HG03066 (cell line): ENCODE results near the gene AUTS2.
"Not testable (repeated sequence)": the region's sequence is repeated elsewhere in the genome, so short reads cannot be mapped to it uniquely, and the experiment has no call there.

Experiments
- ATAC-seq: cut with Tn5 transposase; IDR thresholded peaks from one replicate; pipeline ENCODE4 v1.9.1; 2021; ENCODE audit warnings: low read depth; ENCODE audit not compliant: unreplicated experiment

AUTS2 gene

DNA sequence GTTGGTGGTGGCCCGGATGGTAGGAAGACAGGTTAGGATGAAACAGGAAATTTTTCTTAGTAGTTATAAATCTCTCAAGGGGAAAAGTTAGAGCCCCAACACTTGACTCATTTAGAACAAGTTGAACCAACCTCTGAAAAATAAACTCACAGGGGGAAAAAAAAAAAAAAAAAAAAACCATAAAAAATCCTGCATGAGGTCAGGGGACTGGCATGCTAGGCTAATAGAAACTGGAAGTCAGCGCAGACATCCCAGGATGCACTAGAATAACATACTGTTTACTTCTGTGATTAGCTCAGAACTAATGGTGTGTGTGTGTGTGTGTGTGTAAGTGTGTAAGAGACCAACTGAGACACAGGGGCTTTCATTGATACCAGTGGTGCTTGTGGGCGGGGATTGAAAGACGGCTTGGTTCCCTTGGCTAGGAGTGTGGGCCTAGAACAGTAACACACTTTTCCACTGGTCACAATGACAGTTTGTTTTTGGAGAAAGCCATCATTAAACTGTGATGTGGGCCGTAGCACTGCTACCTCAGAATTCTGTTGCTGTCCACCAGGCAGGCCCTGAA, 1042.1 kb downstream of the AUTS2 start:
- no peak for ATAC-seq

DNA sequence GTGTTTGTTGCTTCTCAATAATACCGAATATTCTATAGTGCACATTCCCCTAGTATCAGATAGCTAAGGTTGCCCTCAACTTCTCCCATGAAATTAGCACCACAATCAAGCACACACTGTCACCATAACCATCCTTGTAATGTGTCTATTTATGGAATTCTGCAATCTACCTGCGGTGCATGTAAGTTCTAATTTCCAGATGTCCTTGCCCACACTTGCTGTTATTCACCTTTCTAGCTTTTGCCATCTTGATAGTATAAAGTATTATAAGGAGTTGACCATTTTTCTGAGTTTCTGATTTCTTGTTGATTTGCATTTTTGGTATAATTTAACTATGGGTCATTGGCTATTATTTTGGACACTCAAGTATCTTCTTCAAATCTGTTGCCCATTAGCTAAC, 1043.6 kb downstream of the AUTS2 start:
- ATAC-seq = no peak

DNA sequence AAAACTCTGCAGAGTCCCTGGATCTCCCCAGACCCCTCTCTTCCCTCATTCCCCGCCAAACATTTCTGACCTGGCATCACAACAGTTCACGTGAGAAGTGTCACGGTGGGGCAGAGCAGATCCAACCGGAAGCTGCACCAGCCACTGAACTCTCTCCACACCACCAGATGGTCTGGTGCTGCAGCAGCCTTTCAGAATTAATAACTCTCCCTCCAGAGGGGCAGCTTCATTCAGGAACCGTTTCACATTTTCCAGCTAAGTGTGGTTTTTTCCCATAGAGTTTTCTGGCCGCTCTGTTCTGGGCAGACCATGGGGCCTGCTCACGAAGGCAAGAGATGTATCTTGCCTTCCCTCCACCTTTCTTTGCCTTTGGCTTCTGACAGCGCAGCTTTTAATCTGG, 1047.0 kb downstream of the AUTS2 start:
- ATAC-seq = no peak

DNA sequence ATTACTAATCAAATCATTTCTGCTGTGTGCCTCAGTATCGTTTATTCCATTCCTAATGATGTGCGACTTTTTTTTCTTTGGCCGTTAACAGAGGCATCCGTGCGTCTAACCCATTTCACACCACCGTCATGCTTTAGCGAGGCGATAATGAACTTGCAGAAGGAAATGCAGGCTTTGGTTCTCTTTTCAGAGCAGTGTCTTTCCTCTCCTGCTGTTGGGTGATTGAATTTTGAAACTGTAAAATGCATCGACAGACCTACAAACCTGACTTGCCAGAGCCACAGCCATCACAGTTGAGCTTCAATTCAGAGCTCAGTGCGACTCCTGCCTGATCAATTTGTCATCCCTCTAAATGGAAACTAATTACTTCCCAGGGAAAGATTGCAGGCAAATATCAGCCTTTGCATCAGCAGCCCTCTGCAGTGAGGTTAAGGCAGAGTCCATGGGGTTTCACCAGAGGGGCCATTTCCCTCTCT, 1047.6 kb downstream of the AUTS2 start:
- no peak for ATAC-seq

DNA sequence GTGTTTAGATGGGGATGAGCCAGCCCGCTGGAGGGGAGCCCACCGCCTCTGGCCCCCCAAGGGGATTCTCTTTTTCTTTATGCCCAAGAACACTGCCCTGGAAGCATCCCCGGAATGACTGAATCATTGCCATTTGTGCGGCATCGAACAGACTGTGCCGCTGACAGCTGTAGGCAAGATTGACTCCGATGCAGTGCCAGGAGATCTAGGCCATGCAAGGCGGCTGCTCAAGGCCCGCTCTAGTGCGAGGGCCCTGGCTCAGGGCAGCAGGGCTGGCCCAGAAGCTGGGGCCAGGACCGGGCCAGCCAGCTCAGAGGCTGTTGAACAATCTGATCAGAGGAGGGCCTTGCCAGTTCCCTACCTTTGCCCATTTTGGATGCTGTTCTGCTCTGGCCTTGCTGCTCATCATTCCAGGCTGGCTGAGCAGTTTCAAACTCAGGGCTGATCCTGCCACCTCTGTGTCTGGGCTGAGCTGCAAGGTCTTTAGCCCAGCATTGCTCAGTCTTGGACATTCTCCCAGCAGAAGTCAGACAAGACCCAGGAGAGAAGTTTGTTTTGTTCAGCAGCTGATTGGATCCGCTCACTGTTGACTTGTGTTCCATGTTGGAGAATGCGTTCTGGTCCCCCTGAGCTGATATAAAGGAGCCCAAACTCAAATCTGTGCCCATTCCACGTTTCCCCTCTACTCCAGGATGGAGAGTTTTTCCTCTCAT, 1048.4 kb downstream of the AUTS2 start:
- no peak for ATAC-seq

DNA sequence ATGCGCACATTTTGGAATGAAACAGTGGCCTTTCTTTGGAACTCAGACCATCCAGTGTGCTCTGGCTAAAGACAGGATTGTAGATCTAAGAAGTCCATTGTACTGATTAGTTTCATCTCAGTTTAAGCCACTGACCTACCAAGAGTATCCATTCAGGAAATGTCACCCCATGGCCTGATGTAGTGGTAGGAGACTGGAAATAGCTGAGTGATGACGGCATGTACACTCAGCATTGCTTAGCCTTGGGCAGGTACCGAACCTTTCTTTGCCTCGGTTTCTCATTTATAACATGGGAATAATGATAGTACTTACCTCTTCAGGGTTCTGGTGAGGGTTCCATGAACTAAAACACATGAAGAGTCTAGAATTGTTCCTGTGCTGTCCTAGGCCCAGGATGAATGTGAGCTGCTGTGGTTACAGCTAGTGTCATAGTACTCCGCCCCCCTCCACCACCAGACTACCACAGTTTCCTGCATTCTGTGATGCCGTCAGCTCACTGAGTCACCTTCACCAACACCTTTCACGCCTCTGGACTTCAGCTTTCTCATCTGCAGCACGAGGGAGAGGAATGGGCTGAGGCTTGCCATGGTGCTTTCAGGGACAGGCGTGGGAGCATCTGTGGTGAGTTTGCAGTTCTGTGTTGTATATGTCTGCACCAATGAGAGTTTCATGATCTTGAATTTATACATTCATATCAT, 1049.7 kb downstream of the AUTS2 start:
- ATAC-seq = peak; percentile 94

DNA sequence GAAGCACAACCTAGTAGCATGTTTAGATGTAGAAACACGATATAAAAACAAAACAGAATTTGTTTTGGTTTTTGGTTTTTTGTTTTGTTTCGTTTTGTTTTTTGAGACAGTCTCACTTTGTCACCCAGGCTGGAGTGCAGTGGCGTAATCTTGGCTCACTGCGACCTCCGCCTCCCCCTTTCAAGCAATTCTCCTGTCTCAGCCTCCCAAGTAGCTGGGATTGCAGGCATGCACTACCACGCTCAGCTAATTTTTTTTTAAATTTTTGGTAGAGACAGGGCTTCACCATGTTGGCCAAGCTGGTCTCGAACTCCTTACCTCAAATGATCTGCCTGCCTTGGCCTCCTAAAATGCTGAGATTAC, 1050.2 kb downstream of the AUTS2 start:
- not testable (repeated sequence) for ATAC-seq

DNA sequence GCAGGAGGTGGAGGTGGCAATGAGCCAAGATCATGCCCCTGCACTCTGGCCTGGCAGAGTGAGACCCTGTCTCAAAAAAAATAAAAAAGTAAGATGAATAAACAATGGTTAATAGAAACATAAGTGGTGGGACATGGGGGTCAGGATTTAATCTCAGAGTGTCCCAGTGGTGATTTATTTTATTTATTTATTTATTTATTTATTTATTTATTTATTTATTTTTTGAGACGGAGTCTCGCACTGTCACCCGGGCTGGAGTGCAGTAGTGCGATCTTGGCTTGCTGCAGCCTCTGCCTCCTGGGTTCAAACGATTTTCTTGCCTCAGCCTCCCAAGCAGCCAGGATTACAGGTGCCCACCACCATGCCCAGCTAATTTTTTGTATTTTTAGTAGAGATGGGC, 1051.0 kb downstream of the AUTS2 start:
- ATAC-seq = no peak

DNA sequence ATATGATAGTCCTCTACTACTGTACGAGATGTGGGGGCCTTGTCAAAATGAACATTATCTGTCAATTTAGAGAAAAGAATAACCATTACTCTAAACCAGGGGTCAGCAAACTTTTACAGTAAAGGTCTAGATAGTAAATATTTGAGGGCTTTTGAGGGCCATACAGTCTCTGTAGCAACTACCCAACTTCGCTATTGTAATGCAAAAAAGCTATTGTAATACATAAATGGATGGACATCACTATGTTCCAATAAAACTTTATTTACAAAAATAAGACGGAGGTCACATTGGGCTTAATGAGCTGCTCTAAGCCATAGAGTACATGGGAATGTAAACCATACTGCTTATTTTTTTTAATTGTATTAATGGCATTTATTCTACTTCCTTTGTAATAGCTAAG, 1055.9 kb downstream of the AUTS2 start:
- ATAC-seq = no peak

DNA sequence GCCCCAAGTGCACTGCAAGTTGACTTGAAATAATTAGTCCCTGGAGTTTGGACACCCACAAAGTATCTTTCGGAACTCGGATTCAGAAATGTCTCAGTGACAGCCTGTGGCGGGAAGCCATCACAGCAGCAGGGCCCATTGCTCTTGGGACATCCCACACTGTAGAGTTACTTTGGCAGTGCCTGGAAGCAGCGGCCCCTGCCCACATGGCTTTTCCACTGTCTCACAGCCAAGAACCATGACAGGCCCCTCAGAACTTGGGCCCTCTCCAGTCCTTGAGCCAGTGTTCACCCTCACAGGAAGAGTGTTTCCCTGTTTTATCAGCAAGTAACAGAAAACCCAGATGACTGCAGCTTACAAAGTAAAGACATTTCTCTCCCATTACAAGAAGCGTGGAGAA, 1056.7 kb downstream of the AUTS2 start:
- ATAC-seq = no peak

DNA sequence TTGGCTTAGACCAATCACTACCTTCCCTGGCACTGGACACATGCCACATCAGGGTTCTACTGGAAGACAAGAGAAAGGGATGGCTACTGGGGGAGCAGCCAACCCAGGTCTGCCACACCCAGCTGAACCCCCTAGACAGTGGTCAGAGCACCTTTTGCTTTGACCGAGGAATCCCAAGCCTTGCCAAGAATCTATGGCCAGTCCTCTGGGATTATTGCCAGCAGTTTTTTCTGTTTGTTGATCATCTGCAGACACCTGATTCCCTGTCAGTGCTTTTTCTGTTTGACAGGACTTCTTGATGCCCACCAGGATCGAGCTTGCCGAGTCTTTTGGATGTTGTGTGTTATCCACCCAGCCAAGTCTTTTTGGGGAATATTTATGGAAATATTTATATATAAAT, 1057.4 kb downstream of the AUTS2 start:
- ATAC-seq = no peak

DNA sequence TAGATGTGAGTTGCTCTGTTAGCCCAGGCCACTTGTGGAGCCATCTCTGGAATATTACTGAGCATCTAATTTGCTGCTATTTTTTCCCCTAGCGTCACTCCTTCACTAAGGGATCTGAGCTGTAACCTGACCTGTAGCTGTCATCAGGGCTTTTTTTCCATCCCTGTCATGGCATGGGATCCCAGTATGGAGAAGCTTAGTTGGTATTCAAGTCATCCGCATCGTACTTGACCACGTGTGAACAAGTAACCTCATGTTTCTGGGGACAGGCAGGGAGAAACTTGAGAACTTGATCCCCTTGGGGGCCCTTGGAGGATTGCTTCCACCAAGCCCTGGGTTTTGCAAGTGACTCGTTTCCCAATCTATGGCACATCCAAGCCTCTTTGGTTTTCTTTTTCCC, 1059.3 kb downstream of the AUTS2 start:
- no peak for ATAC-seq

DNA sequence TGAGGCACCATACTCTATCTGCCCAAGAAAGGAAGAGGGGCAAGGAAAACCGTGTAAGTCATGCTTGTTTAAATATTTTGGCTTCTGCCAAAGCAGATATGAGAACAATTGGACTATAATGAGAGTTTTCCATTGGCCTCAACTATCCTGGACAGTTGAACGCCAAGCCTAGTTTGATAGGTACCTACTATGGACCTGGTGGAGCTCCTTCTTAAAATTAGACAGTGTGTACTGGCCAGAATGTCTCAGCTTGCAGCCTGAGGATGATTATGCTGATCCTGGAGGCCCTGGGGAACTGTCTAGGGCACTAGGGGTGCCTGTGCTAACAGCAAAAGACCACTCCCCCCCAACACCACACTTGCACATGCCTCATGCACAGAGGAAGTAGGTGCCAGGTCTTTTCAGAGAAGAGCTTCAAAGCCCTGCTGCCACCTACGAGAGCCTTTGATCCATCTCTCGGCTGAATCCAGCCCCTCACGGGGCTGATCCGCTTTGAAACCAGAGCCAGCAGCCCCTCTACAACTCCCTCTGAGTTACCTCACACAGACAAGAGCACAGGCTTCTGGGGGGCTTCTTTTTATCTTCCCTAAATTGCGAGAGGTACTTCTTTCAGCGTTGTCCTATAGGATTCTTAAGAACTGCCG, 1059.8 kb downstream of the AUTS2 start:
- ATAC-seq = no peak

DNA sequence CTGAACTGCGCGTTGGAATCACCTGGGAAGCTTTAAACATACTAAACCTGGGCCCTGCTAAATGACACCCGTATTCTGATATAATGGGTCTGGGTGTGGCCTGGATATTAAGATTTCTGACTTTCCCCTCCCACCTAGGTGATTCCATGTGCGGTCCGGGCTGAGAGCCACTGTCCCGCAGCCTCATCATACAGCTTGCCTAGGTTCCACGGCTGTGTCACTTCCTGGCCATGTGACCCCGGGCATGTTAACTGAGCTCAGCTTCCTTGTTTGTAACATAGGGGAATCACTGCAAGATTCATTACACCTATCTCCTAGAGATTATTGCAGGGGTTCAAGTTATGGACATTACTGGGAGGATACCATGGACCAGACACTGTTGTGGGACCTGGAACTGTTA, 1061.0 kb downstream of the AUTS2 start:
- no peak for ATAC-seq

DNA sequence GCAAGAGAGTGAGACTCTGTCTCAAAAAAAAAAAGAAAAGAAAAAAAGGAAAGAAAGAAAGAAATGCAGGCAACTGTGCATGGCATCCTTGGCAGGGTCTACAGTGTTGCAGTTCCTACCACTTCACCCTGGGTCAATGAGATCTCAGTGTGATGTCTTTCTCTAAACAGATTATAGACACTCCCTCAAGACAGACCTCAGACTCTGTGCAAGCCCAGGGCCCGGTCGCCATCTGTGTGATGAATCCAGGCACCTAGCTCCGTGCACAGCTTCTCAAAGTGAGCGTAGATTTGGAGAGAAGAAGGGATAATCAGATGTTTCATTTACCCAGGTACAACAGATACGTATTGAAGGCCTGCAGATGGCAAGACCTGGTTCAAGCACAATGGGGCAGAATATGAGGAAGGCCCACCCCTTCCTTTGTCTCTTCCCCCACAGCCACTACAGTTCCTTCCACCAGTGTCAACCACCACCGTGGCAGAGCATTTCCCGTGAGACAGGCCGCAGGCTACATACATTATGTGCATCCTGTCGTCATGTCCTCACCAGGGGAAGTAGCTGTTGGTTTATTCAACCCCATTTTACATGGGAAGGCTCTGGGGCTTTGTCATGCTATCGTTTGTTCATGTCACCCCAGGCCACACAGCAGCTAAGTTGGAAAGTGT, 1062.0 kb downstream of the AUTS2 start:
- ATAC-seq = no peak

DNA sequence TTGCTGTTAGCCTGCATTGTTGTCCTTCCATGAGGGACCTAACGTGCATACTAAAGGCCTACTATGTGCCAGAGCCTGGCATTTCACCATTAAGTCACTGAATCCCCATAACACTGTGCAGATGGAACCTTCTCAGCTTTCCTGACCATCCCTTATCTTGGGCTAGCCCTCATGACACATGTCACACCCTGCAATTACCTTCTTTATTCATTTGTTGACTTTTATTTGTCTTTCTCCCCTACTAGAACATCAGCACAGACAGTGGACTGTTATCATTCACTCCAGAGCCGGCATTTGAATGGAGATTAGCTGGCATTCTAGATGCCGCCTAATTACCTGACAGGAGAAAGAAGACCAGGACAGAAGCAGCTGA, 1062.5 kb downstream of the AUTS2 start:
- no peak for ATAC-seq

DNA sequence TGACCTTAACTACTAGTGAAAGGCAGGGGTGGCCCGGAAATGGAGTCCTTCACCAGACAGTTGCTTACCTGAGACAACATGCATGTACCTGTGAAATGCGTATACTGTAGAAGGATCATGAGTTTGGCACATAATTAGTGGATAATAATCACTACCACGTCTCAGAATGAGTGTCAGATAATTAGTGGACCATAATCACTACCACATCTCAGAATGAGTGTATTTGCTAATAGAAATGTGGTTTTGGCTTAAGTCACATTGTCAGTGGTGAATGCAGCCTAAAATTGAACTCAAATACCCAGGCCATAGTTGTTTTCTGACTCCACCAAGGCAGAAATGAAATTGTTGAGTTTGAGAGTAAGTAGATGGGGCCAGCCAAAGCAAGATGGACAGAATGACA, 1065.4 kb downstream of the AUTS2 start:
- no peak for ATAC-seq

DNA sequence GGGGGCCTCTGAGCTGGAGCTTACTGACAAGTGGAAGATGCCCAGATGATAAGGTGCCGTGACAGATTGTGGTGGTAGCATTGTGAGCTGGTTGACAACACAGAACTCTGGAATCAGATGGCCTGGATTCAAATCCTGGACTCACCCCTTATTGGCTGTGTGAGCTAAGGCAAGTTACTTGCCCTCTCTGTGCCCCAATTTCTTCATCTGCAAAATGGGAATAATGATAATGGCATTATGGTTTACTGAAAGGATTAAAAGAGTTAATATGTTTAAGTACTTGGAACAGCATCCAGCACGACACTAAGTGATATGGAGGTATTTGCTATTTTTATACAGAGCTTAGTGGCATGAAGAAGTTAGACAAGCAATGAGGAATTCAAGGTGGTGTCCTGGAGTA, 1067.7 kb downstream of the AUTS2 start:
- no peak for ATAC-seq

DNA sequence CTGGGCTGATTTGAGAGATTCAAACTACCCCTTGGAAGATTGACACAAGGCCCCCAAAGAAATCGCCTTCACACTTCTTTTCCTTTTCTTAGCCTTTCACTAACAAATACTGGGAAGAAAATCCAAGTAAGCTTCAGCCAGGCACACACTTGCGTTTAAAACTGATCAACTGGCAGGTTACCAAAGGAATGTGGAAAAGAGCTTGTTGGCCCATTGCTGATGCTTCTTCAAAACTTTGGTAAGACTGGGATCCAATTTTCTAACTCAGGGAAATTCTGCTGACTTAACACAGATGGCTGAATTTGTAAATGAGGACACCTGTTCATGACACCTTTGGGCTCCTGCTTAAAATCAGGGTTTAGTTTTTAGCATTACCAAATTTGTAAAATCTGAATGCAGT, 1069.1 kb downstream of the AUTS2 start:
- ATAC-seq = no peak

DNA sequence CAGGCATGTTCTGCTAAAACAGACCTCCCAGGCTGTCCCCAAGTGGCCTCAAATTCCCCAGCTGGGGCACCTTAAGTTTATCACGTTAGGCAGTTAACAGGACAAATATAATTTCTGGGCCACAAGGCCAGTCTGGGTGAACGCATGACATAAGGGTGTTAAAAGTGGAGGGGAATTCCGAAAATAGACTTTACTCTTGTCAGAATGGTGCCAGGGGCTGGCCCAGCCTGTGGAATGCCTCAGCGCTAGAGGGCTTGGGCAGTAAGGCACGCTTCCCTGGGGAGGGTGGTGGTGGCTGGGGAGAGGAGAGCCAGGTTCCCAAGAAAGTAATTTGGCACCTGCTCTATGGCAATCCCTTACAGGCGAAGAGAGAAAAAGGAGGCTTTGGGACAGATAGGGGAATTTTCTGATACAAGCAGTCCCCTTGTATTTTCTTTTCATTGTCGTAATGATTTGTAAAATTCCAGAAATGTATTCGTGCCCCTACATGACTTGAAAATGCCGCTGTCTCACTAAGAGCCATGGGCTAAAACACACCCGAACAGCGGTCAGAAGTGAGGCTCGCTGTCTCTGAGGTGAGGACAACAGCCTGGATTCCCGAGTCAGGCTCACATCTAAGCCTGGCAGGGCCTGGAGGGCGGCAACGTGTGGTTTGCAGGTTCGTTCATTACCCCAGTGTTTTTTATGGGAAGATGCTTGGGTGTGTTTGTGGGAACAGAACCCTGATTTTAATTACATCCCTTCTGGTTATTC, 1070.5 kb downstream of the AUTS2 start:
- no peak for ATAC-seq
